ENCODE measurements around the gene PPP3CA.

GRCh38 chr4:101152521-101152920 lies 194.8 kb downstream of the PPP3CA start:
- TF ChIP-seq CTCF (IDR thresholded peaks at IDR 0.05; ENCODE audit: low read depth, low read length) (no peak), POLR2A (IDR thresholded peaks at IDR 0.05; ENCODE audit: extremely low read depth, insufficient read length) (no peak), MYC (IDR thresholded peaks at IDR 0.05; ENCODE audit: low read depth, low read length) (no peak), MAX (IDR thresholded peaks at IDR 0.05; ENCODE audit: low read depth, low read length) (no peak)

Data from NB4 (cell line).